Measurements from ENCODE around the gene SPHK2.

SPHK2 gene

GRCh38 chr19:48623556-48624066, 4.3 kb downstream of the SPHK2 start (continued):
- no peak for TF ChIP-seq ZNF623 (tag by site-specific recombination; IDR thresholded peaks at IDR 0.05)
- no peak for TF ChIP-seq ZXDB (tag by site-specific recombination; IDR thresholded peaks at IDR 0.05)
- TF ChIP-seq, protein P1, sequence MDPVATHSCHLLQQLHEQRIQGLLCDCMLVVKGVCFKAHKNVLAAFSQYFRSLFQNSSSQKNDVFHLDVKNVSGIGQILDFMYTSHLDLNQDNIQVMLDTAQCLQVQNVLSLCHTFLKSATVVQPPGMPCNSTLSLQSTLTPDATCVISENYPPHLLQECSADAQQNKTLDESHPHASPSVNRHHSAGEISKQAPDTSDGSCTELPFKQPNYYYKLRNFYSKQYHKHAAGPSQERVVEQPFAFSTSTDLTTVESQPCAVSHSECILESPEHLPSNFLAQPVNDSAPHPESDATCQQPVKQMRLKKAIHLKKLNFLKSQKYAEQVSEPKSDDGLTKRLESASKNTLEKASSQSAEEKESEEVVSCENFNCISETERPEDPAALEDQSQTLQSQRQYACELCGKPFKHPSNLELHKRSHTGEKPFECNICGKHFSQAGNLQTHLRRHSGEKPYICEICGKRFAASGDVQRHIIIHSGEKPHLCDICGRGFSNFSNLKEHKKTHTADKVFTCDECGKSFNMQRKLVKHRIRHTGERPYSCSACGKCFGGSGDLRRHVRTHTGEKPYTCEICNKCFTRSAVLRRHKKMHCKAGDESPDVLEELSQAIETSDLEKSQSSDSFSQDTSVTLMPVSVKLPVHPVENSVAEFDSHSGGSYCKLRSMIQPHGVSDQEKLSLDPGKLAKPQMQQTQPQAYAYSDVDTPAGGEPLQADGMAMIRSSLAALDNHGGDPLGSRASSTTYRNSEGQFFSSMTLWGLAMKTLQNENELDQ (tag by site-specific recombination; IDR thresholded peaks at IDR 0.05; ENCODE audit: low read depth) = no peak
- no peak for TF ChIP-seq MEIS1 (CRISPR knock-in tag; IDR thresholded peaks at IDR 0.05; ENCODE audit: borderline replicate concordance)
- TF ChIP-seq ZNF510 (tag by site-specific recombination; IDR thresholded peaks at IDR 0.05; ENCODE audit: insufficient replicate concordance) = no peak
- TF ChIP-seq ZNF239 (tag by site-specific recombination; IDR thresholded peaks at IDR 0.05) = no peak
- TF ChIP-seq ZNF350 (tag by site-specific recombination; IDR thresholded peaks at IDR 0.05) = no peak
- no peak for TF ChIP-seq ZNF280C (tag by site-specific recombination; IDR thresholded peaks at IDR 0.05)
- no peak for TF ChIP-seq ZNF324 (tag by site-specific recombination; IDR thresholded peaks at IDR 0.05)
- no peak for TF ChIP-seq ZBTB48 (tag by site-specific recombination; IDR thresholded peaks at IDR 0.05)
- no peak for TF ChIP-seq ZNF561 (tag by site-specific recombination; IDR thresholded peaks at IDR 0.05; ENCODE audit: borderline replicate concordance)
- peak; percentile 36; the same call in 1 of the 2 replicates for TF ChIP-seq ZEB2 (tag by site-specific recombination; IDR thresholded peaks at IDR 0.05)
- TF ChIP-seq RBAK (tag by site-specific recombination; IDR thresholded peaks at IDR 0.05) = no peak
- TF ChIP-seq ZNF677 (tag by site-specific recombination; IDR thresholded peaks at IDR 0.05) = no peak
- no peak for TF ChIP-seq ZNF248 (tag by site-specific recombination; IDR thresholded peaks at IDR 0.05)
- 0 out of 2 replicates have a peak, but pooled peaks have one; percentile 34 for TF ChIP-seq WT1 (tag by site-specific recombination; IDR thresholded peaks at IDR 0.05)
- TF ChIP-seq GFI1B (tag by site-specific recombination; IDR thresholded peaks at IDR 0.05) = no peak
- TF ChIP-seq ZNF19 (tag by site-specific recombination; IDR thresholded peaks at IDR 0.05; ENCODE audit: low read depth) = no peak
- TF ChIP-seq, protein P2, sequence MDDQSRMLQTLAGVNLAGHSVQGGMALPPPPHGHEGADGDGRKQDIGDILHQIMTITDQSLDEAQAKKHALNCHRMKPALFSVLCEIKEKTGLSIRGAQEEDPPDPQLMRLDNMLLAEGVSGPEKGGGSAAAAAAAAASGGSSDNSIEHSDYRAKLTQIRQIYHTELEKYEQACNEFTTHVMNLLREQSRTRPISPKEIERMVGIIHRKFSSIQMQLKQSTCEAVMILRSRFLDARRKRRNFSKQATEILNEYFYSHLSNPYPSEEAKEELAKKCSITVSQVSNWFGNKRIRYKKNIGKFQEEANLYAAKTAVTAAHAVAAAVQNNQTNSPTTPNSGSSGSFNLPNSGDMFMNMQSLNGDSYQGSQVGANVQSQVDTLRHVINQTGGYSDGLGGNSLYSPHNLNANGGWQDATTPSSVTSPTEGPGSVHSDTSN (CRISPR knock-in tag; IDR thresholded peaks at IDR 0.05) = no peak
- TF ChIP-seq, protein P3, sequence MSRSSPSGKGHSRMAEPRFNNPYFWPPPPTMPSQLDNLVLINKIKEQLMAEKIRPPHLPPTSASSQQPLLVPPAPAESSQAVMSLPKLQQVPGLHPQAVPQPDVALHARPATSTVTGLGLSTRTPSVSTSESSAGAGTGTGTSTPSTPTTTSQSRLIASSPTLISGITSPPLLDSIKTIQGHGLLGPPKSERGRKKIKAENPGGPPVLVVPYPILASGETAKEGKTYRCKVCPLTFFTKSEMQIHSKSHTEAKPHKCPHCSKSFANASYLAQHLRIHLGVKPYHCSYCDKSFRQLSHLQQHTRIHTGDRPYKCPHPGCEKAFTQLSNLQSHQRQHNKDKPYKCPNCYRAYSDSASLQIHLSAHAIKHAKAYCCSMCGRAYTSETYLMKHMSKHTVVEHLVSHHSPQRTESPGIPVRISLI (tag by site-specific recombination; IDR thresholded peaks at IDR 0.05) = peak; percentile 41; the same call in 1 of the 2 replicates
- peak; percentile 59; the same call in 1 of the 2 replicates for TF ChIP-seq KLF16 (tag by site-specific recombination; IDR thresholded peaks at IDR 0.05)
- peak; percentile 93; the same call in 1 of the 2 replicates for TF ChIP-seq ZBTB17 (tag by site-specific recombination; IDR thresholded peaks at IDR 0.05)
- no peak for TF ChIP-seq ZNF629 (tag by site-specific recombination; IDR thresholded peaks at IDR 0.05)
- TF ChIP-seq REST (tag by site-specific recombination; IDR thresholded peaks at IDR 0.05) = peak; percentile 12; the same call in 1 of the 2 replicates
- no peak for TF ChIP-seq OVOL3 (tag by site-specific recombination; IDR thresholded peaks at IDR 0.05)
- TF ChIP-seq, protein P4, sequence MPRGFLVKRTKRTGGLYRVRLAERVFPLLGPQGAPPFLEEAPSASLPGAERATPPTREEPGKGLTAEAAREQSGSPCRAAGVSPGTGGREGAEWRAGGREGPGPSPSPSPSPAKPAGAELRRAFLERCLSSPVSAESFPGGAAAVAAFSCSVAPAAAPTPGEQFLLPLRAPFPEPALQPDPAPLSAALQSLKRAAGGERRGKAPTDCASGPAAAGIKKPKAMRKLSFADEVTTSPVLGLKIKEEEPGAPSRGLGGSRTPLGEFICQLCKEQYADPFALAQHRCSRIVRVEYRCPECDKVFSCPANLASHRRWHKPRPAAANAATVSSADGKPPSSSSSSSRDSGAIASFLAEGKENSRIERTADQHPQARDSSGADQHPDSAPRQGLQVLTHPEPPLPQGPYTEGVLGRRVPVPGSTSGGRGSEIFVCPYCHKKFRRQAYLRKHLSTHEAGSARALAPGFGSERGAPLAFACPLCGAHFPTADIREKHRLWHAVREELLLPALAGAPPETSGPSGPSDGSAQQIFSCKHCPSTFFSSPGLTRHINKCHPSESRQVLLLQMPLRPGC (tag by site-specific recombination; IDR thresholded peaks at IDR 0.05) = no peak
- no peak for TF ChIP-seq SETDB1 (IDR thresholded peaks at IDR 0.05; ENCODE audit: insufficient read length, low read length)
- no peak for TF ChIP-seq ZNF114 (tag by site-specific recombination; IDR thresholded peaks at IDR 0.05)
- no peak for TF ChIP-seq ZFP37 (tag by site-specific recombination; IDR thresholded peaks at IDR 0.05)
- TF ChIP-seq ZNF776 (tag by site-specific recombination; IDR thresholded peaks at IDR 0.05; ENCODE audit: borderline replicate concordance) = no peak

All from HEK293 (cell line).